ENCODE data around the gene ERICH2. TPM values are rescaled to one million over a fixed set of nuclear protein-coding genes. Genes with fewer than 3 reads are reported as not detected.

ERICH2 gene, protein sequence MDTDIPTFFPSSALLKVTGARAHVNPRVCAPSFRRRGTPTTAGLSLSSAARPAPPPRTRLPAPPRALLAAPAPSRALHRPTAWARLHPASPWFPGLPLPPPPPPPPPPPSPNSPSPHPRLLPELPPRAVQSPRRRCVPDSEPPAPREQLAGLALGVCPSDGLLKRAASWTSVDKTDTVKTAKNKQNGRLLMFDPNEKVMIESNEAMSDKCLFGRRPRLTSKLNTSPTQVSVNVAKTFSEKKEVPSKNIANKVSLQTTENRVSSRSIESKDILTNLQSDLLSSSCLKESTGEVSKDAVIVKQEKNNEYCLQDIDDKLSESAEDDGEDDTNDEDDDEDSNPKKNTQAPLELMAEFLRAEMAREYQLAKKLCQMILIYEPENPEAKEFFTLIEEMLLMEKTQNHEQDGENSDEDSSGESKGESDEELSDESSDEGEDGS
- total RNA-seq, result 0.72 and 7.0 TPM in 2 replicates

DNA sequence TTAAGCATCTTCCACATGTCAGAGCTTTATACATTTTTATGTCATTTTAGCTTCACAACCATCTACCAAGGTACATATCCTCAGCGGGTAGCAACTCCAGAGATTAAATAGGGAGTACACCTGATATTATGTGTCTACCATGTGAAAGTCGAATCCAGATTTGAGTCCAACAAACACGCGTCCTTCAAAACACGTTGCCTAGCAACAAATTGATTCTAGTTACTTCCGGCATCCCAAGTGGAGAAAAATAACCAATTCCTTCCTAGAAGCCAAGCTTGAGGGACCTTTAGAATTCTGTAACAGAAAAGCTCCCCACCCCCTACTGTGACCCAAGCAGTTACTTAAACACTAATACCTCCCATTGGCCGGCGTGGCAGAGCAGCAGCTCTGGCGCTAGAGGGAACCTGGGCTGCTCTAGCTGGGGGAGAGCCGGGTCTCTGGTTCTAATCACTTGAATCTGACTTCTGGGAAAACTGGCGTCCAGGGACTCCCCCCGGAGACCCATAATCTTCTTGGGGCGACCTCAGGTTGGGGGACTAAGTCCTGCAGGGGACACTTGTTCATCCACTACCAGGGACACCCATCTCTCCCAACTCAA lies at the start of gene ERICH2:
TSS of gene ERICH2 (plus strand) at position 371 of the 598 bp plus-strand sequence. CDS start 304 bp downstream, outside the sequence.

DNA sequence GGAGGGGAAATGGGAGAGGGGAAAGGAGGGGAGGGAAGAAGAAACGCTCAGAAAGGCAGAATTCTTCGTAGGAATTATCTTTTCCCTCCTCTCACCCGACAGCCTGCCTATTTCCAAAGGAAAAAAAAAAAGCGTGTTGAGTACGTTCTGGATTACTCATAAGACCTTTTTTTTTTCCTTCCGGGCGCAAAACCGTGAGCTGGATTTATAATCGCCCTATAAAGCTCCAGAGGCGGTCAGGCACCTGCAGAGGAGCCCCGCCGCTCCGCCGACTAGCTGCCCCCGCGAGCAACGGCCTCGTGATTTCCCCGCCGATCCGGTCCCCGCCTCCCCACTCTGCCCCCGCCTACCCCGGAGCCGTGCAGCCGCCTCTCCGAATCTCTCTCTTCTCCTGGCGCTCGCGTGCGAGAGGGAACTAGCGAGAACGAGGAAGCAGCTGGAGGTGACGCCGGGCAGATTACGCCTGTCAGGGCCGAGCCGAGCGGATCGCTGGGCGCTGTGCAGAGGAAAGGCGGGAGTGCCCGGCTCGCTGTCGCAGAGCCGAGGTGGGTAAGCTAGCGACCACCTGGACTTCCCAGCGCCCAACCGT lies 46.4 kb downstream of the ERICH2 start, which contains the start of gene GAD1:
TSS of gene GAD1 (plus strand) at position 384 of the 589 bp plus-strand sequence. CDS start 1,705 bp downstream, outside the sequence.

Other genes starting within 250 kb of the ERICH2 start
- not detected in 2 replicates for gene SP5, start 55.0 kb upstream of the ERICH2 start, total RNA-seq
- 4.6 and 4.9 TPM in 2 replicates for gene GAD1, start 46.5 kb downstream of the ERICH2 start, total RNA-seq
- gene GORASP2, start 158.9 kb downstream of the ERICH2 start, total RNA-seq, result 19.0 and 26.3 TPM in 2 replicates